HG03097 (cell line): ENCODE data around the gene KRT86.

ENCODE experiments used
- ATAC-seq: cut with Tn5 transposase; IDR thresholded peaks from one replicate; pipeline ENCODE4 v1.9.1; 2021; ENCODE audit not compliant: unreplicated experiment, low FRiP score

Gene KRT86

GRCh38 chr12:52347551-52348510 lies 73.4 kb downstream of the KRT86 start:
- ATAC-seq, result no peak

GRCh38 chr12:52349196-52349595 lies 74.8 kb downstream of the KRT86 start:
- ATAC-seq, result no peak

- ATAC-seq, result no peak
Observed at GRCh38 chr12:52350021-52350620, 75.7 kb downstream of the KRT86 start.

GRCh38 chr12:52350786-52351185 lies 76.3 kb downstream of the KRT86 start:
- no peak for ATAC-seq

GRCh38 chr12:52351196-52352059 lies 77.0 kb downstream of the KRT86 start:
- ATAC-seq, result no peak

GRCh38 chr12:52352951-52353350 lies 78.5 kb downstream of the KRT86 start:
- ATAC-seq, result no peak

- no peak for ATAC-seq
Observed at GRCh38 chr12:52353766-52354165, 79.3 kb downstream of the KRT86 start.

- no peak for ATAC-seq
Observed at GRCh38 chr12:52354200-52354599, 79.8 kb downstream of the KRT86 start.

GRCh38 chr12:52355176-52355575 lies 80.7 kb downstream of the KRT86 start:
- no peak for ATAC-seq

- no peak for ATAC-seq
Observed at GRCh38 chr12:52356031-52356761, 81.8 kb downstream of the KRT86 start.

- ATAC-seq, result no peak
Observed at GRCh38 chr12:52356762-52357580, 82.5 kb downstream of the KRT86 start.
